WTC11 (cell line): ENCODE results near the gene OR2AG2.

Experiments used
- NFYB ChIP-seq: sonication (generic); formaldehyde crosslinking; conservative IDR thresholded peaks from 2 replicates; pipeline ENCODE4 v1.8.0; 2022; ENCODE audit warnings: low read depth, missing genetic modification reagents
- TF ChIP-seq, protein P1 (sequence below): fragments of 200-600 bp; IDR thresholded peaks from 2 replicates; pipeline ENCODE4 v1.8.0; 2022; ENCODE audit warnings: antibody characterized with exemption

DNA sequence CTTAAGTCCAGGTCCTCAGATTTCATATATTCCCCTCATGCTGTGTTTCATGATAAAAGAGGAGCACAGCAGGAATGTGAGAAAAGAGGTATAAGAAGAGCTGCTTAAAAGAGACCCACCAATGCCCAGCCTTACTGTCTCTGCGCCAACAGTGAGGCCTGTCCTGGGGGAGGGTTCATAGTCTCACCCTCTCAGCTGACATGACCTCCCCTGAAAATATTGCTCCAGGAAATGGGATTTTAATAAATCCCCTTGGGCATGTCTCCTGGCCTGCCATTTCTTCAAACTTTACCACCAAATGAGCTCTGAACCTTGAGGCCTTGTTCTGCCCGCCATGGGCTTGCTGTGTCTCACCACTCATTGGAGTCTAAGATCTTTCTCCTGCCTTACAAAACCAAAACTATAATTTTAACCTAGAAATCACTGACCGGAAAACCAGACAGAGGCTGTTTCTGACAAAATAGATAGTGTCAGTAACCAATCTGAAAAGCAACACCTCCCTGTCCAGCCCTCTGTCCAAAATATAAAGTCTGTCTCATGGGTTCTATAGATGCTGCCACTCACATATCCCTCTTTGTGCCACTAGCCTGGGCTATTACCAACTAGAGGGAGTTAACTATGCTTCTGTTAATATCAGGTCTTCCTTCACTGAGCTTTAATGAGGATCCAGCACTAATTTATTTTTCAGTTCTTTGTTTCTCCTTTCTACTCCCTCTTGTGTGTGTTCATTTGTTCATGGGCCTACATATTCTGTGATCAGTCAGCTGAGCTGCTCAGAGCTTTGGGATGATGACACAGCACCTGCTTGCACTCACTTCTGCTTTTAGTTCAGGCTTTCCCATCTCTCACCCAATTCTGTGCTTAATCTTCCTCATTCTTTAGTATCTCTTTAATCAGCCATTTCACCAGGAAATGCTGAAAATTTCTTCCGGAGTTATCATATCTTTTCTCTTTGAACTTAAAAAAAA is at the start of gene OR2AG2:
- TF ChIP-seq, protein P1, sequence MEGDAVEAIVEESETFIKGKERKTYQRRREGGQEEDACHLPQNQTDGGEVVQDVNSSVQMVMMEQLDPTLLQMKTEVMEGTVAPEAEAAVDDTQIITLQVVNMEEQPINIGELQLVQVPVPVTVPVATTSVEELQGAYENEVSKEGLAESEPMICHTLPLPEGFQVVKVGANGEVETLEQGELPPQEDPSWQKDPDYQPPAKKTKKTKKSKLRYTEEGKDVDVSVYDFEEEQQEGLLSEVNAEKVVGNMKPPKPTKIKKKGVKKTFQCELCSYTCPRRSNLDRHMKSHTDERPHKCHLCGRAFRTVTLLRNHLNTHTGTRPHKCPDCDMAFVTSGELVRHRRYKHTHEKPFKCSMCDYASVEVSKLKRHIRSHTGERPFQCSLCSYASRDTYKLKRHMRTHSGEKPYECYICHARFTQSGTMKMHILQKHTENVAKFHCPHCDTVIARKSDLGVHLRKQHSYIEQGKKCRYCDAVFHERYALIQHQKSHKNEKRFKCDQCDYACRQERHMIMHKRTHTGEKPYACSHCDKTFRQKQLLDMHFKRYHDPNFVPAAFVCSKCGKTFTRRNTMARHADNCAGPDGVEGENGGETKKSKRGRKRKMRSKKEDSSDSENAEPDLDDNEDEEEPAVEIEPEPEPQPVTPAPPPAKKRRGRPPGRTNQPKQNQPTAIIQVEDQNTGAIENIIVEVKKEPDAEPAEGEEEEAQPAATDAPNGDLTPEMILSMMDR, result no peak
- TF ChIP-seq NFYB (CRISPR knock-in tag), result no peak
